GM12801 (cell line): ENCODE results near the gene SYT15.

Experiments used
- TF ChIP-seq, protein P1 (sequence below): IDR thresholded peaks from one replicate; pipeline ENCODE4 v1.5.1; 2011; ENCODE audit warnings: control low read depth; ENCODE audit not compliant: insufficient read length; ENCODE audit errors: extremely low read depth

The SYT15 gene

DNA sequence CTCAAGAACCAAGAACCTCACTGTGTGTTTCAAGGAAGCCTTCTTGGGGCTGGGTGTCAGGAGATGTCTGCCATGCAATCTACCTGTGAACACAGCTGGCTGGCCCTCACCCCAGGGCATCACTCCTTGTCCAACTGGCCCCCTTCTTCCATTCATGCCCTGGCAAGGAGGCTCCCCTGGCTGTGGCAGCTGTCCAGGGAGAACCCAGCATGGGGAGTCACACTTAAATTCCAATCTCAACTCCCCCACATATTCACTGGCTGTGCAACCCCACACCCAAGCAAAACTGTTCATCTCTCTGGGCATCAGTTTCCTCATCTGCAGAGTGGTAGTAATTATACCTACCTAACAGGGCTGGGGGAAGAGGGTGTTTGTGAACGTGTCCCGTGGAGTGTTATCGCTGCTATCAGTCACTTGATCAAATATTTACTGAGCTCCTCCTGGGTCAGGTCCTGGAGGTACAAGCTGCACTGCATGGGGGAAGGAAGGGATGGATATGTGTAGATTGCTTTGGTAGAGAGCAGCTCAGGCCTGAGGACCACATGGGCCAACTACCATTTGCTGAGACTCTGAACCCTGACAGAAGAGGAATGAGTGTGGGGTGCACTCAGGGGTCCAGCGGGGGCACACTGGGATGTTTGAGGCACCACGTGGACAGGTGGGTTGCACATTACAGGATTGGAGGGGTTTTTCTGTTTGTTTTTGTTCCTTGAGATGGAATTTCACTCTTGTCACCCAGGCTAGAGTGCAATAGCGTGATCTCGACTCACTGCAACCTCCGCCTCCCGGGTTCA, 20.3 kb upstream of the SYT15 start:
- TF ChIP-seq, protein P1, sequence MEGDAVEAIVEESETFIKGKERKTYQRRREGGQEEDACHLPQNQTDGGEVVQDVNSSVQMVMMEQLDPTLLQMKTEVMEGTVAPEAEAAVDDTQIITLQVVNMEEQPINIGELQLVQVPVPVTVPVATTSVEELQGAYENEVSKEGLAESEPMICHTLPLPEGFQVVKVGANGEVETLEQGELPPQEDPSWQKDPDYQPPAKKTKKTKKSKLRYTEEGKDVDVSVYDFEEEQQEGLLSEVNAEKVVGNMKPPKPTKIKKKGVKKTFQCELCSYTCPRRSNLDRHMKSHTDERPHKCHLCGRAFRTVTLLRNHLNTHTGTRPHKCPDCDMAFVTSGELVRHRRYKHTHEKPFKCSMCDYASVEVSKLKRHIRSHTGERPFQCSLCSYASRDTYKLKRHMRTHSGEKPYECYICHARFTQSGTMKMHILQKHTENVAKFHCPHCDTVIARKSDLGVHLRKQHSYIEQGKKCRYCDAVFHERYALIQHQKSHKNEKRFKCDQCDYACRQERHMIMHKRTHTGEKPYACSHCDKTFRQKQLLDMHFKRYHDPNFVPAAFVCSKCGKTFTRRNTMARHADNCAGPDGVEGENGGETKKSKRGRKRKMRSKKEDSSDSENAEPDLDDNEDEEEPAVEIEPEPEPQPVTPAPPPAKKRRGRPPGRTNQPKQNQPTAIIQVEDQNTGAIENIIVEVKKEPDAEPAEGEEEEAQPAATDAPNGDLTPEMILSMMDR: no peak

DNA sequence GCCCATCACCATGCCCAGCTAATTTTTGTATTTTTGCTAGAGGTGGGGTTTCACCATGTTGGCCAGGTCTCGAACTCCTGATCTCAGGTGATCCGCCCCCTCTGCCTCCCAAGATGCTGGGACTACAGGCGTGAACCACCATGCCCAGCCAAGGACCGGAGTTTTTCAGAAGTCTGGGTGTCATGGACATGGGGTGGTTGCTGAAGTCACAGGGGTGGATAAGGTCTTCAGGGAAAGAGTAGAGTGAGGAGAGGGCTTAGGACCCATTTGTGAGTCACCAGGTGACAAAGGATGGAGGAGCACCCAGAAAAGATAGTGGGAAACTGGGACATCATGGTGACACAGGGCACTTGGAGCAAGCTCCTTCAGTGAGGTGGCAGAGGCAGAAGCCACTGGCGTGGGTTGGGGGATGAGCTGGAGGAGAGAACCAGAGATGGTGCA, 19.7 kb upstream of the SYT15 start:
- TF ChIP-seq, protein P1: no peak

GRCh38 chr10:46560381-46560780, 18.5 kb upstream of the SYT15 start:
- TF ChIP-seq, protein P1: no peak

- TF ChIP-seq, protein P1: no peak
Measured at GRCh38 chr10:46560952-46561351, 18.0 kb upstream of the SYT15 start.
